ENCODE measurements around the gene TNNC2. TPM values are rescaled to one million over a fixed set of nuclear protein-coding genes. Genes with fewer than 3 reads are reported as not detected.

TNNC2 gene
- total RNA-seq, 2 experiments from 2014 or later, result 1.2 to 1.5 TPM

GRCh38 chr20:45857882-45858216, 30.7 kb upstream of the TNNC2 start:
- intact Hi-C loops (cut with DNase I, micrococcal nuclease), result loop anchor here (1.0 to 5.0 kb wide), 10 partner anchors 23 to 486 kb away; partner anchors contain the start of genes CTSA (in 2 of the 2), NEURL2 (in 2 of the 2), UBE2C (in 2 of the 2) and ZSWIM1 (in 2 of the 2)
- Mint-ChIP-seq H3K27ac (peak overlapping the region; percentile 98), H3K4me1 (ENCODE audit: low read depth) (peaks cover 52% of the 10 kb centered on the region), H3K36me3 (ENCODE audit: low read depth) (peaks cover 37% of the 10 kb centered on the region), H3K9me3 (no peaks in the 10 kb centered on the region), H3K4me3 (peak overlapping the region; percentile 96), H3K27me3 (no peaks in the 10 kb centered on the region)
- CTCF ChIA-PET, result no interaction called here
- Histone ChIP-seq H3K36me3 (ENCODE audit: insufficient read depth, low read length) (peaks cover 20% of the 10 kb centered on the region), H3K9me3 (ENCODE audit: control insufficient read depth in 1 of 2, insufficient read depth in 1 of 2, low read length in 2 of 2) (no peaks in the 10 kb centered on the region), H3K27me3 (ENCODE audit: control insufficient read depth in 1 of 2, insufficient read depth in 2 of 2, low read length in 2 of 2) (no peaks in the 10 kb centered on the region), H3K4me1 (ENCODE audit: insufficient read depth, low read length) (peaks cover 40% of the 10 kb centered on the region), H3K27ac (ENCODE audit: low read depth in 1 of 2, low read length in 2 of 2) (peak overlapping the region; percentile 88 to 94), H3K4me3 (ENCODE audit: low read length) (peak overlapping the region; percentile 100)
- TF ChIP-seq, protein P1, sequence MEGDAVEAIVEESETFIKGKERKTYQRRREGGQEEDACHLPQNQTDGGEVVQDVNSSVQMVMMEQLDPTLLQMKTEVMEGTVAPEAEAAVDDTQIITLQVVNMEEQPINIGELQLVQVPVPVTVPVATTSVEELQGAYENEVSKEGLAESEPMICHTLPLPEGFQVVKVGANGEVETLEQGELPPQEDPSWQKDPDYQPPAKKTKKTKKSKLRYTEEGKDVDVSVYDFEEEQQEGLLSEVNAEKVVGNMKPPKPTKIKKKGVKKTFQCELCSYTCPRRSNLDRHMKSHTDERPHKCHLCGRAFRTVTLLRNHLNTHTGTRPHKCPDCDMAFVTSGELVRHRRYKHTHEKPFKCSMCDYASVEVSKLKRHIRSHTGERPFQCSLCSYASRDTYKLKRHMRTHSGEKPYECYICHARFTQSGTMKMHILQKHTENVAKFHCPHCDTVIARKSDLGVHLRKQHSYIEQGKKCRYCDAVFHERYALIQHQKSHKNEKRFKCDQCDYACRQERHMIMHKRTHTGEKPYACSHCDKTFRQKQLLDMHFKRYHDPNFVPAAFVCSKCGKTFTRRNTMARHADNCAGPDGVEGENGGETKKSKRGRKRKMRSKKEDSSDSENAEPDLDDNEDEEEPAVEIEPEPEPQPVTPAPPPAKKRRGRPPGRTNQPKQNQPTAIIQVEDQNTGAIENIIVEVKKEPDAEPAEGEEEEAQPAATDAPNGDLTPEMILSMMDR (IDR thresholded peaks at IDR 0.05), result no peak
- DNase-seq (peak in 4 of 14 experiments; percentile 5 to 48 (median 18)), ATAC-seq (ENCODE audit: poor library complexity) (peak; percentile 8)
- POLR2A ChIA-PET, result interaction anchor here (0.8 to 4.4 kb wide), 7 partner anchors 23 to 130 kb away, joined by 3 to 39 read pairs (median 8); partner anchors contain the start of genes CTSA, NEURL2, PCIF1 and UBE2C

- Histone ChIP-seq H3K9me3 (ENCODE audit: control insufficient read depth in 1 of 2, insufficient read depth in 1 of 2, low read length in 2 of 2) (no peaks in the 10 kb centered on the region), H3K27me3 (ENCODE audit: control insufficient read depth in 1 of 2, insufficient read depth in 2 of 2, low read length in 2 of 2) (no peaks in the 10 kb centered on the region), H3K36me3 (ENCODE audit: insufficient read depth, low read length) (peaks cover 22% of the 10 kb centered on the region), H3K4me1 (ENCODE audit: insufficient read depth, low read length) (peaks cover 40% of the 10 kb centered on the region), H3K27ac (ENCODE audit: low read depth in 1 of 2, low read length in 2 of 2) (peak within 1 kb of the TSS; percentile 88 to 94), H3K4me3 (ENCODE audit: low read length) (peak within 1 kb of the TSS; percentile 100)
- ChIA-PET CTCF (no interaction called here), POLR2A (interaction anchor here (0.7 to 4.4 kb wide), 12 partner anchors 17 to 130 kb away, joined by 3 to 39 read pairs (median 6); partner anchors contain the start of genes CTSA, NEURL2, PCIF1 and SNX21)
- Mint-ChIP-seq H3K9me3 (no peaks in the 10 kb centered on the region), H3K27ac (peak within 1 kb of the TSS; percentile 98), H3K27me3 (no peaks in the 10 kb centered on the region), H3K36me3 (ENCODE audit: low read depth) (peaks cover 41% of the 10 kb centered on the region), H3K4me3 (peak within 1 kb of the TSS; percentile 96), H3K4me1 (ENCODE audit: low read depth) (peaks cover 52% of the 10 kb centered on the region)
- DNase-seq (peak; percentile 80 to 100 (median 90)), ATAC-seq (ENCODE audit: poor library complexity) (peak; percentile 98)
- intact Hi-C loops (cut with DNase I, micrococcal nuclease), result loop anchor here (1.0 to 5.0 kb wide), 9 partner anchors 24 to 485 kb away; partner anchors contain the start of genes CTSA (in 2 of the 2), NEURL2 (in 2 of the 2), UBE2C (in 2 of the 2) and ZSWIM1 (in 2 of the 2)
- TF ChIP-seq, protein P1 (IDR thresholded peaks at IDR 0.05), result no peak
Measured at GRCh38 chr20:45857114-45857881, 30.2 kb upstream of the TNNC2 start, which contains the start of the genes ACOT8 and ZSWIM3. TSS of gene ACOT8 (minus strand) at chr20:45857392. CDS start at chr20:45857315, 77 bp downstream. TSS of gene ZSWIM3 (plus strand) at chr20:45857614. CDS start at chr20:45857826, 212 bp downstream.

DNA sequence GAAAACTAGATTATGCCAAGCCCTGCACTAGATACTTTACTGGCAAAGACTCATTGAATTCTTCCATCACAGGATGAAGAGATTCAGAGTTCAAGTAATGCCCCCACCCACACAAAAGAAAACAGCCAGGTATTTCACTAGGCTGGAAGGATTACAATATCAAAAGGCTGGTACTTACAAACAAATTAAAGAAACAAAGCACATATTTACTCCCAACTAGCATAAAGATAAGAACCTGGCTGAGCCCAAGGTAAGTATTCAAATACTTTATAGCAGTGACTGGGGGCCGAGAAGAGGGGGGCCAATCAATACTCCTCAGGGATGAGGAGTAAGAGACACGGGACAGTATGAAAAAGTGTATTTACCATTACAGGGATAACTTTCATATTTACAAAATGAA, 26.4 kb upstream of the TNNC2 start:
- H3K4me1 ChIP-seq (ENCODE audit: insufficient read depth, low read length), result peaks cover 39% of the 10 kb centered on the region
- peaks cover 37% of the 10 kb centered on the region for H3K36me3 ChIP-seq (ENCODE audit: insufficient read depth, low read length)
- peak overlapping the region; percentile 48 for H3K4me3 Mint-ChIP-seq
- H3K4me1 Mint-ChIP-seq (ENCODE audit: low read depth), result peaks cover 44% of the 10 kb centered on the region
- H3K36me3 Mint-ChIP-seq (ENCODE audit: low read depth), result peaks cover 76% of the 10 kb centered on the region
- H3K9me3 Mint-ChIP-seq, result no peaks in the 10 kb centered on the region
- H3K4me3 ChIP-seq (ENCODE audit: low read length), result no peak overlapping the region
- H3K27ac Mint-ChIP-seq, result no peak overlapping the region
- intact Hi-C loops (cut with DNase I, micrococcal nuclease), result no loop called here
- POLR2A ChIA-PET, result interaction anchor here (1.6 kb wide), 1 partner anchor 27 kb away, joined by 7 read pairs; the partner anchor contains the start of gene ZSWIM1
- CTCF ChIA-PET, result no interaction called here
- no peak for ATAC-seq (ENCODE audit: poor library complexity)
- no peak for DNase-seq
- no peaks in the 10 kb centered on the region for H3K9me3 ChIP-seq (ENCODE audit: control insufficient read depth in 1 of 2, insufficient read depth in 1 of 2, low read length in 2 of 2)
- H3K27ac ChIP-seq (ENCODE audit: low read depth in 1 of 2, low read length in 2 of 2), result no peak overlapping the region
- TF ChIP-seq, protein P1 (IDR thresholded peaks at IDR 0.05), result no peak
- no peaks in the 10 kb centered on the region for H3K27me3 ChIP-seq (ENCODE audit: control insufficient read depth in 1 of 2, insufficient read depth in 2 of 2, low read length in 2 of 2)
- H3K27me3 Mint-ChIP-seq, result no peaks in the 10 kb centered on the region

All from CD4-positive, alpha-beta T cell (primary cell).